Common myeloid progenitor, CD34-positive (primary cell): ENCODE data around the gene NFXL1. TPM values are rescaled to one million over a fixed set of nuclear protein-coding genes. Genes with fewer than 3 reads are reported as not detected.
A peak's percentile ranks its signal among the peaks of the same experiment; 100 is the strongest.

Experiments
- CTCF ChIA-PET: fragments of 350-600 bp; sonication (Branson Sonifier 250); formaldehyde crosslinking; loops from one replicate; lab custom pipeline; 2021; ENCODE audit warnings: antibody characterized with exemption; lab: Charles Lee
- POLR2A ChIA-PET: fragments of 350-600 bp; sonication (Branson Sonifier 250); formaldehyde crosslinking; loops from one replicate; lab custom pipeline; 2021; ENCODE audit warnings: antibody characterized with exemption; lab: Charles Lee
- DNase-seq, 3 donors: peaks; one replicate each; pipeline versions ENCODE4 v3.0.0 to v3.0.0-alpha.2; 2013
- H3K27ac ChIP-seq, 2 experiments: 1 replicate in 1 of 2; 2 replicates in 1 of 2; pipeline ENCODE4 v1.7.0; 2013; ENCODE audit warnings: inconsistent platforms in 2 of 2, low read length in 2 of 2, mild to moderate bottlenecking in 2 of 2, low read depth in 1 of 2, moderate library complexity in 1 of 2; ENCODE audit not compliant: severe bottlenecking in 2 of 2, insufficient read depth in 1 of 2, poor library complexity in 1 of 2
- H3K27me3 ChIP-seq, 5 experiments: replicated peaks in 2 of 5; 1 replicate in 3 of 5; 2 replicates in 2 of 5; pipeline versions ENCODE4 v1.6.1 to v1.7.0; 2013; ENCODE audit warnings: low read length in 4 of 5, mild to moderate bottlenecking in 2 of 5, moderate library complexity in 2 of 5, inconsistent platforms in 1 of 5; ENCODE audit not compliant: insufficient read depth in 5 of 5, control insufficient read depth in 4 of 5
- H3K36me3 ChIP-seq, 4 experiments: 1 replicate in 2 of 4; 2 replicates in 2 of 4; pipeline versions ENCODE4 v1.6.1 to v1.7.0; 2013; ENCODE audit warnings: low read length in 3 of 4, control low read depth in 1 of 4, mild to moderate bottlenecking in 1 of 4; ENCODE audit not compliant: control insufficient read depth in 4 of 4, insufficient read depth in 4 of 4
- H3K4me1 ChIP-seq, 4 experiments: 1 replicate in 3 of 4; 2 replicates in 1 of 4; pipeline versions ENCODE4 v1.6.1 to v1.7.1; 2013; ENCODE audit warnings: low read length in 3 of 4, mild to moderate bottlenecking in 3 of 4, control low read depth in 1 of 4, inconsistent platforms in 1 of 4, moderate library complexity in 1 of 4; ENCODE audit not compliant: control insufficient read depth in 4 of 4, insufficient read depth in 4 of 4; ENCODE audit errors: control extremely low read depth in 1 of 4
- H3K4me3 ChIP-seq, 7 experiments: 1 replicate in 4 of 7; 2 replicates in 3 of 7; pipeline versions ENCODE4 v1.5.1 to v1.7.0; 2013; ENCODE audit warnings: mild to moderate bottlenecking in 7 of 7, low read length in 6 of 7, moderate library complexity in 6 of 7, inconsistent platforms in 2 of 7, low read depth in 2 of 7, control low read depth in 1 of 7; ENCODE audit not compliant: insufficient read depth in 4 of 7, control insufficient read depth in 1 of 7; ENCODE audit errors: extremely low read depth in 1 of 7
- H3K9me3 ChIP-seq, 5 experiments: 1 replicate in 4 of 5; 2 replicates in 1 of 5; pipeline versions ENCODE4 v1.6.1 to v1.7.1; 2013; ENCODE audit warnings: low read length in 4 of 5, mild to moderate bottlenecking in 2 of 5, inconsistent platforms in 1 of 5, low read depth in 1 of 5, moderate library complexity in 1 of 5; ENCODE audit not compliant: control insufficient read depth in 4 of 5, insufficient read depth in 2 of 5; ENCODE audit errors: control extremely low read depth in 1 of 5
- WGBS: methylation state at CpG from one replicate; pipeline ENCODE4 v1.1.5; 2013; ENCODE audit not compliant: insufficient coverage; 5-methylcytosine and 5-hydroxymethylcytosine counted together
- polyA plus RNA-seq: library from polyadenylated mRNA; unstranded; fragments of 120-200 nt; gene quantifications from one replicate; pipeline ENCODE4 v1.2.1, GENCODE V29; 2013

NFXL1 gene
- 16.4 TPM for polyA plus RNA-seq

- Histone ChIP-seq H3K9me3 (no peaks in the 10 kb centered on the region), H3K4me1 (peaks cover 4 to 19% (median 12%) of the 10 kb centered on the region in 4 experiments), H3K27me3 (no peaks in the 10 kb centered on the region), H3K36me3 (peaks cover 2 to 8% (median 4%) of the 10 kb centered on the region in 4 experiments), H3K4me3 (peak within 1 kb of the TSS; percentile 80 to 99 (median 96)), H3K27ac (peak within 1 kb of the TSS; percentile 33 to 73)
- peak; percentile 96 to 98 (median 97) for DNase-seq
- CTCF ChIA-PET: interaction anchor here (0.9 kb wide), 1 partner anchor 305 kb away, joined by 4 read pairs; no protein-coding TSS in a partner anchor
- POLR2A ChIA-PET: no interaction called here
- 0% methylated on average over 26 of the region's 55 CpGs for WGBS
Measured at GRCh38 chr4:47914220-47914925, at the start of gene NFXL1. NFXL1 (minus strand) TSS chr4:47914583; CDS start chr4:47914203, 380 bp downstream.

- H3K27me3 ChIP-seq: no peaks in the 10 kb centered on the region
- peaks cover 0 to 3% (median 0%) of the 10 kb centered on the region in 5 experiments for H3K9me3 ChIP-seq
- H3K4me1 ChIP-seq: no peaks in the 10 kb centered on the region
- ChIA-PET CTCF (interaction anchor here (0.9 kb wide), 1 partner anchor 15 kb away, joined by 3 read pairs; no protein-coding TSS in a partner anchor), POLR2A (no interaction called here)
- H3K27ac ChIP-seq: no peak overlapping the region
- no peaks in the 10 kb centered on the region for H3K36me3 ChIP-seq
- no peak for DNase-seq
- no peak overlapping the region for H3K4me3 ChIP-seq
- 69% methylated on average over 2 of the region's 6 CpGs for WGBS
Measured at GRCh38 chr4:47954677-47955076, 40.3 kb upstream of the NFXL1 start.

- H3K27me3 ChIP-seq: no peaks in the 10 kb centered on the region
- peaks cover 0 to 3% (median 0%) of the 10 kb centered on the region in 5 experiments for H3K9me3 ChIP-seq
- ChIA-PET CTCF (interaction anchor here (0.9 kb wide), 1 partner anchor 14 kb away, joined by 3 read pairs; no protein-coding TSS in a partner anchor), POLR2A (no interaction called here)
- H3K36me3 ChIP-seq: no peaks in the 10 kb centered on the region
- WGBS: 75% methylated on average over 7 of the region's 10 CpGs
- no peak overlapping the region for H3K27ac ChIP-seq
- DNase-seq: no peak
- H3K4me1 ChIP-seq: no peaks in the 10 kb centered on the region
- H3K4me3 ChIP-seq: no peak overlapping the region
Measured at GRCh38 chr4:47954245-47954644, 39.9 kb upstream of the NFXL1 start.

GRCh38 chr4:47945930-47946726, 31.7 kb upstream of the NFXL1 start:
- 100% methylated on average over 2 of the region's 5 CpGs for WGBS
- Histone ChIP-seq H3K9me3 (peaks cover 0 to 1% (median 0%) of the 10 kb centered on the region in 5 experiments), H3K4me1 (no peaks in the 10 kb centered on the region), H3K27me3 (no peaks in the 10 kb centered on the region), H3K36me3 (no peaks in the 10 kb centered on the region), H3K4me3 (no peak overlapping the region), H3K27ac (no peak overlapping the region)
- DNase-seq: no peak
- ChIA-PET POLR2A (no interaction called here), CTCF (interaction anchor here (1.1 kb wide), 1 partner anchor 12 kb away, joined by 3 read pairs; no protein-coding TSS in a partner anchor)

- Histone ChIP-seq H3K27ac (no peak overlapping the region), H3K9me3 (no peaks in the 10 kb centered on the region), H3K4me3 (no peak overlapping the region), H3K4me1 (no peaks in the 10 kb centered on the region), H3K27me3 (no peaks in the 10 kb centered on the region), H3K36me3 (no peaks in the 10 kb centered on the region)
- CTCF ChIA-PET: no interaction called here
- DNase-seq: peak; percentile 10 to 66 (median 31)
- POLR2A ChIA-PET: no interaction called here
- WGBS: 100% methylated on average over 4 of the region's 10 CpGs
Measured at GRCh38 chr4:47942081-47942819, 27.9 kb upstream of the NFXL1 start.

GRCh38 chr4:47939456-47939855, 25.1 kb upstream of the NFXL1 start:
- H3K36me3 ChIP-seq: no peaks in the 10 kb centered on the region
- 100% methylated on average over 3 of the region's 5 CpGs for WGBS
- no peak overlapping the region for H3K27ac ChIP-seq
- H3K9me3 ChIP-seq: no peaks in the 10 kb centered on the region
- CTCF ChIA-PET: interaction anchor here (0.9 to 1.7 kb wide), 5 partner anchors 9 to 270 kb away, joined by 3 to 5 read pairs (median 4); no protein-coding TSS in a partner anchor
- H3K27me3 ChIP-seq: peaks cover 0 to 2% (median 0%) of the 10 kb centered on the region in 5 experiments
- POLR2A ChIA-PET: no interaction called here
- no peak overlapping the region for H3K4me3 ChIP-seq
- no peak for DNase-seq
- H3K4me1 ChIP-seq: no peaks in the 10 kb centered on the region
